ENCODE results near the gene KANSL1L. TPM values are rescaled to one million over a fixed set of nuclear protein-coding genes. Genes with fewer than 3 reads are reported as not detected.

KANSL1L gene
- total RNA-seq, 1 experiment from 2014 or later: 1.7 TPM

DNA sequence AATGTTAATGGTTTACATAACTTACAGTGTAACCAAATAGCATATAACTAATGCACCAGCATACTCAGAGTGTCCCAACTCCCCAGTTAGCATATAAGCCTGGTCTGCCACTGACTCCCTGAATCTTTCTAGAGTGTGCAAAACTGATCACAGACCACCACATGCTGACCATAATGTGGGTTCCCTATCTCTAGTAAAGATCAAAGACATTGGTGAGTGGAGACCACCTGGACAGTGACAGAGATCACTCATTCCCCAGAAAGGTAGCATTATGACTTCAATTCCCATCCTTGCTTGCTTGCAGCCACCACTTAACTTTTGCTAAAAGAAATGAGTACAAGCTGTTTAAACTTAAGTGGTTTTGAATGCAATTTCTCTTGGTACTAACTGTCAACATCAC lies 39.0 kb downstream of the KANSL1L start:
- no peak for DNase-seq
- no peaks in the 10 kb centered on the region for H3K36me3 ChIP-seq
- H3K4me3 ChIP-seq: no peak overlapping the region
- H3K27me3 ChIP-seq: no peaks in the 10 kb centered on the region
- H3K9me3 ChIP-seq: no peaks in the 10 kb centered on the region

DNA sequence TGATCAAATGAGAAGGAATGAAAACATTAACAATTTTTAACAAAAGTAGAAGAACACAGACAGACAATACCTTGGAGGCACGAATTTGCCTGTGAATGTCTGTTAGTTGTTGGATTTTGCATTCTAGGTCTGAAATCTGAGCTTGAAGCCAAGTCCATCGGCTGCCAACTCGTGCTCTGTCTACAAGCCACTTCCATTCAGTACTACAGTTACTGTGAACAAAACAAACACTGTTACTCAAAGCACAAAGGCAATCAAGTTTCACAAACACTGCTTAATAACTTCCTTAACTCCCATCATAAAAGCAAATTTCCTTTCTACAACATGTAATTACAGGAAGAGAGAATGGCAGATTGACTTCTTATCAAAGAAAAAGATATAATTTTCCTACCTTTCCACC lies 42.2 kb downstream of the KANSL1L start:
- DNase-seq: no peak
- Histone ChIP-seq H3K36me3 (no peaks in the 10 kb centered on the region), H3K4me3 (no peak overlapping the region), H3K9me3 (peaks cover 3% of the 10 kb centered on the region; the same call in 1 of the 2 replicates), H3K27me3 (no peaks in the 10 kb centered on the region)

DNA sequence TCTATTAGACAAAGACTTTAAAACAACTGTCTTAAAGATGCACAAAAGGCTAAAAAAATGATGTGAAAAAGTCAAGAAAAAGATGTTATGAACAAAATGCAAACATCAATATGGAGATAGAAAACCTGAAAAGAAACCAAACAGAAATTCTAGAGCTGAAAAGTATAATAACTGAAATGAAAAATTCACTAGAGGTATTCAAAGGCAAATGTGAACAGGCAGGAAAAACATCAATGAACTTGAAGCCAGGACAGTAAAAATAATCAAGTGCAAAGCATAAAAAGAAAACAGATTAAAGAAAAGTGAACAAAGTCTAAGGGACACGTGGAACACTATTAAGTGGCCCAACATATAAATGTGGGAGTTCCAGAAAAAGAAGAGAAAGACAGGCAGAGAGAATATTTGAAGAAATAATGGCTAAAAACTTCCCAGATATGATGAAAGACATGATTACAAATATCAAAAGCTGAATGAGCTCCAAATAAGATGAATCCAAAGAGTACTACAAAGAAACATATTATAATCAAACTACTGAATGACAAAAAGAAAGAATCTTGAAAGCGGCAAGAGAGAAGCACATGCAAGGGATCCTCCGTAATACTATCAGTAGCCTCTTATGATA lies 57.5 kb downstream of the KANSL1L start:
- DNase-seq: no peak
- Histone ChIP-seq H3K4me3 (no peak overlapping the region), H3K27me3 (no peaks in the 10 kb centered on the region), H3K36me3 (no peaks in the 10 kb centered on the region), H3K9me3 (peaks cover 2% of the 10 kb centered on the region)

DNA sequence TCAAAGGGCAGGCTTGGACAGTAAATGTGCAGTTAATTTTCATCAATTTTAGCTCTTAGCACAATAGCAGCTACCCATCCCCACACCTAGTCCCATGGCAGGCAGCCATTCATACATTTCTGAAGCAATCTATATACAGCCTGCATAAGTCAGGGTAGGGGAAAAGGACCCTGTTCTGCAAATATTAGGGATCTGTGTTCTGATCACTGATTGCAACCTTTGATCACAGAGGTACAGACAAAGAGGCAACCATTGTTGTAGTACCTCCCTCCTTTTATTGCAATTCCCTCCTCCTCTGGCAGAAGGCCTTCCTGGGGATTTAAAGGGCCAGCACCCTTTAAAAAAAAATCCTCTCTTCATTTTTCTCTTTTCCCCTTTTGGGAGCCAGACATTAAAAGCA lies 58.3 kb downstream of the KANSL1L start:
- no peaks in the 10 kb centered on the region for H3K36me3 ChIP-seq
- no peak for DNase-seq
- H3K27me3 ChIP-seq: no peaks in the 10 kb centered on the region

DNA sequence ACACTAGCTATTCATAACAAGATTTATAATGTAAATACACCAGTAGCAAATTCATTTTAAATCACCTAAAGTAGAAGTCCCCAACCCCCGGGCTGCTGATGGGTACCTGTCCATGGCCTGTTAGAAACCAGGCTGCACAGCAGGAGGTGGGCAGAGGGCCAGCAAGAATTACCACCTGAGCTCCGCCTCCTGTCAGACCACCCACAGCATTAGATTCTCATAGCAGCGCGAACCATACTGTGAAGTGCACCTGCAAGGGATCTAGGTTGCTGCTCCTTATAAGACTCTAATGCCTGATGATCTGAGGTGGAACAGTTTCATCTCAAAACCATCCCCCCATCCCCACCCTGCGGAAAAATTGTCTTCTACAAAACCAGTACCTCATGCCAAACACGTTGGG lies 71.3 kb downstream of the KANSL1L start:
- Histone ChIP-seq H3K27me3 (no peaks in the 10 kb centered on the region), H3K36me3 (no peaks in the 10 kb centered on the region), H3K4me3 (no peak overlapping the region), H3K9me3 (no peaks in the 10 kb centered on the region)
- DNase-seq: no peak

More for the DNA sequence above, 58.3 kb downstream of the KANSL1L start:
- Histone ChIP-seq H3K4me3 (no peak overlapping the region), H3K9me3 (peaks cover 2% of the 10 kb centered on the region)

DNA sequence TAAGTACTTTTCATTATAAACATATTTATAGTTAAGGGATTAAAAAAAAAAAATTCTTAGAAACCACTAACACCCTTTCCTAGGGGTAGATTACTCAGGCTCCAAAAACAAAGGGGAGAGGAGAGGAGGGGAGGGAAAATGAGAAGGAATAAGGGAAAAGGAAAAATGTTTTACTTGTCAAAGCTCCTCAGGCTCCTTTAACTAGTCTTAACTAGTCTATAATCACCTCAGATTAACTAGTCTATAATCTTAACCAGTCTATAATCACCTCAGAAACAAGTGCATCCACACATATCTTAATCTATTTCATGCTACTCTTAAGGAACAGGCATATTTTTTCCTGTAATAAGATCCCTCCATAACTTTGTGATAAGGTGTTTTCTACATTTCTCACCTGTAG lies 76.4 kb downstream of the KANSL1L start:
- no peaks in the 10 kb centered on the region for H3K36me3 ChIP-seq
- H3K4me3 ChIP-seq: no peak overlapping the region
- no peak for DNase-seq

DNA sequence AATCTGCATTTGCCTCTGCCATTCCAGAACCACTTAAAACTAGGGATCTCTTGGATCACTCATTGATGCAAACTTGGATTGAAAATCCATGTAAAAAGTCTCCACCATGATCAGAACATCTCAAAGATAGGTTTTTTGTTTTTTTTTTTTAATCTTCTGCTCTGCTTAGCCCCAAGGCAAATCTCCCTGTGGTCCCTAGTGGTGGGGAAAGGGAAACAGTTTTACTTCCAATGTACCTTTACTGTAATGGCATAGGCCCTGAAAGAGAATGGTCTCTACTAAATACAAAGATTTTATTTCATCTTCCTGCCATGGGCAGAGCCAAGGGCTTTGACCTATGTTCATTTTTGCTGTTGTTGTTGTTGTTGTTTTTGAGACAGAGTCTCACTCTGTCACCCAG lies 78.4 kb downstream of the KANSL1L start:
- H3K36me3 ChIP-seq: no peaks in the 10 kb centered on the region
- no peaks in the 10 kb centered on the region for H3K27me3 ChIP-seq
- no peak for DNase-seq
- H3K9me3 ChIP-seq: no peaks in the 10 kb centered on the region
- H3K4me3 ChIP-seq: no peak overlapping the region

More for the DNA sequence above, 76.4 kb downstream of the KANSL1L start:
- Histone ChIP-seq H3K9me3 (no peaks in the 10 kb centered on the region), H3K27me3 (no peaks in the 10 kb centered on the region)

DNA sequence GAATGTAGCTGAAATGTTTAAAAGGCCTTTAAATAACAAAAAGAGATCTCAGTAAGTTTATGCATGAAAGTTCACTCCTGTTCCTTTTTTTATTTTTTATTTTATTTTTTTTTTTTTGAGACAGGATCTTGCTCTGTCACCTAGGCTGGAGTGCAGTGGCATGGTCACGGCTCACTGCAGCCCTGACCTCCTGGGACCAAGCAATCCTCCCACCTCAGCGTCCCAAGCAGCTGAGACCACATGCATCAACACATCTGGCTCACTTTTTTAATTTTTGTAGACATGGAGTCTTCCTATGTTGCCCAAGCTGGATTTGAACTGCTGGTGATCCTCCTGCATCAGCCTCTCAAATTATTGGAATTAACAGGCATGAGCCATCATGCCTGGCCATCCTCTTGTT lies 84.3 kb downstream of the KANSL1L start:
- Histone ChIP-seq H3K27me3 (no peaks in the 10 kb centered on the region), H3K36me3 (no peaks in the 10 kb centered on the region), H3K4me3 (no peak overlapping the region), H3K9me3 (no peaks in the 10 kb centered on the region)
- DNase-seq: no peak

DNA sequence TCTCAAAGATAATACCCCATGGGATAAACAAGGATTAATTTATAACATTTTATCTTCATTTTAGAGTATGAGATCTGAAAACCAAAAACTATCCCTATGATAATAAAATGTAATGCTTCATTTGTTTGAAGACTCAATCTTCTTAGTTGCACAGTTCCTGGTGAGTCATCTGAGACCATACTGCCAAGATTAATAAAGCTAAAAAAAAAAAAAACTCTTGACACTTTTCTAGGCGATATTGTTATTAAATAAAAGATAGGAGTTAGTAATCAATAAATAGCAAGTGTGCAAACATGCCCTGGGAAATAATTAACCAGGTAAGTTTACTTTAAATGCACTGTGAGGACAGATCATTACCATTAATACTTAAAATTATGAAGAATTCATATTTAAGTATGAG lies 84.9 kb downstream of the KANSL1L start:
- Histone ChIP-seq H3K27me3 (no peaks in the 10 kb centered on the region), H3K9me3 (no peaks in the 10 kb centered on the region), H3K36me3 (no peaks in the 10 kb centered on the region), H3K4me3 (no peak overlapping the region)
- no peak for DNase-seq

DNA sequence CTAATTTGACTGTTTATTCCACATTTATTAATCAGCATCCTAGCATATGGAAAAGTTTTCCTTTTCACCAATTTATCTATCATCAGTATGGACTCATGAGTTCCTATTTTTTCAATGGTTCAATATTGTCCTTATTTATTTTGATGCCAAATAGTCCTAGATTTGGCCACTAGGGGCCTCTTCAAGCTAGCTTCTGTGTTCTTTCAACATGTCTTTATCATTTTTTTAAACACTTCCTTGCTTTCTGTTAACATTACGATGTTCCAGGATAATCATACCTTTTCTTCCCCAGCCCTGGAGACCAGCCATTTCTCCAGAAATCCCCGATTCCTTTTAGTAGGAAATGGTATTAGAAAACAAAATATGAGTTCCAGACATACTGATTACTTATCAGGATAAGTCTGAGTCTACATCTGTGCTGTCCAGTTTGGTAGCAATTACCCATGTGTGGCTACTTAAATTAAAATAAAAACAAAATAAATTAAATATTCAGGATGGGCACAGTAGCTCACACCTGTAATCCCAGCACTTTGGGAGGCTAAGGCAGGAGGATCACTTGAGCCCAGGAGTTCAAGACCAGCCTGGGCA lies 98.2 kb downstream of the KANSL1L start:
- DNase-seq: no peak
- H3K27me3 ChIP-seq: no peaks in the 10 kb centered on the region
- H3K9me3 ChIP-seq: no peaks in the 10 kb centered on the region
- no peaks in the 10 kb centered on the region for H3K36me3 ChIP-seq
- no peak overlapping the region for H3K4me3 ChIP-seq

DNA sequence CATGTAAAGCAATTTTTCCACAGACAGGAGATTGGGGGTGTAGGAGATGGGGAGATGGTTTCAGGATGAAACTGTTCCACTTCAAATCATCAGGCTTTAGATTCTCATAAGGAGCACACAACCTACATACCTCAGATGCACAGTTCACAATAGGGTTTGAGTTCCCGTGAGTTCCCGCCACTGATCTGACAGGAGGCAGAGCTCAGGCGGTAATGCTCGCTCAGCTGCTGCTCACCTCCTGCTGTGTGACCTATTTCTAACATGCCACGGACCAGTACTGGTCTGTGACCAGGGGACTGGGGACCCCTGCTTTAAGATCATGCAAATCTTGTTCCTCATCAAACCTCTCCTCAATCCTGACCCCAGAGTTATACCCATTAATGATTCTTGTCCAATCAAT lies 98.7 kb downstream of the KANSL1L start:
- H3K9me3 ChIP-seq: no peaks in the 10 kb centered on the region
- H3K36me3 ChIP-seq: no peaks in the 10 kb centered on the region
- no peaks in the 10 kb centered on the region for H3K27me3 ChIP-seq
- no peak overlapping the region for H3K4me3 ChIP-seq
- DNase-seq: no peak

DNA sequence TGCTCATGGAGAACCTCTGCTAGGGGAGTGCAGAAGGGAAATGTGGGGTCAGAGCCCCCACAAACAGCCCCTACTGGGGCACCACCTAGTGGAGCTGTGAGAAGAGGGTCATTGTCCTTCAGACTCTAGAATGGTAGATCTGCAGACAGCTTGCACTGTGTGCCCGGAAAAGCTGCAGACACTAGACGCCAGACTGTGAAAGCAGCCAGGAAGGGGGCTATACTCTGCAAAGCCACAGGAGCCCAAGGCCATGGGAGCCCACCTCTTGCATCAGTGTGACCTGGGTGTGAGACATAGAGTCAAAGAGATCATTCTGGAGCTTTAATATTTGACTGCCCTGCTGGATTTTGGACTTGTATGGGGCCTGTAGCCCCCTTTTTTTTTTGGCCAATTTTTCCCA lies 107.9 kb downstream of the KANSL1L start:
- no peaks in the 10 kb centered on the region for H3K36me3 ChIP-seq
- H3K4me3 ChIP-seq: no peak overlapping the region
- DNase-seq: no peak
- no peaks in the 10 kb centered on the region for H3K27me3 ChIP-seq
- no peaks in the 10 kb centered on the region for H3K9me3 ChIP-seq

DNA sequence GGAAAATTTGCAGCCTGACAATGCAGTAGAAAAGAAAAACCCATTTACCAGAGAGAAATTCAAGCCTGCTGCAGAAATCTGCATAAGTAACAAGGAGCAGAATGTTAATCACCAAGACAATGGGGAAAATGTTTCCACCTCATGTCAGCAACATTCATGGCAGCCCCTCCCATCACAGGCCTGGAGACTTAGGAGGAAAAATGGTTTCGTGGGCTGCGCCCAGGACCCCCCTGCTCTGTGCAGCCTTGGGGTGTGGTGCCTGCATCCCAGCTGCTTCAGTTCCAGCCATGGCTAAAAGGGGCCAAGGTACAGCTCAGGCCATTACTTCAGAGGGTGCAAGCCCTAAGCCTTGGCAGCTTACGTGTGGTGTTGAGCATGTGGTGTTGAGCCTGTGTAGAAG lies 115.4 kb downstream of the KANSL1L start:
- no peaks in the 10 kb centered on the region for H3K9me3 ChIP-seq

DNA sequence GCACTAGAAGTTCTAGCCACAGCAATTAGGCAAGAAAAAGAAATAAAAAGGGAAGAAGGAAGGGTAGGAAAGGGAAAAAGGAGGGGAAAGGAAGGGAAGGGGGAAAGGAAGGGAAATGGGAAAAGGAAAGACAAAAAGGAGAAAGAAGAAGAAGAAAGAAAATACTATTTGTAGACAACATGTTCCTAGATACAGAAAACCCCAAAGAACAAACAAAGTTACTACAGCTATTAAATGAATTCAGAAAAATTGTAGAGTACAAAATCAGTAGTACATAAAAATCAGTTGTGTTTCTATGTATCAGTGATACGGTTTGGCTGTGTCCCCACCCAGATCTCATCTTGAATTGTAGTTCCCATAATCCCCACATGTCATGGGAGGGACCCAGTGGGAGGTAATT lies 116.5 kb downstream of the KANSL1L start:
- Histone ChIP-seq H3K36me3 (no peaks in the 10 kb centered on the region), H3K4me3 (no peak overlapping the region), H3K9me3 (no peaks in the 10 kb centered on the region), H3K27me3 (no peaks in the 10 kb centered on the region)
- DNase-seq: no peak

More for the DNA sequence above, 115.4 kb downstream of the KANSL1L start:
- no peaks in the 10 kb centered on the region for H3K27me3 ChIP-seq
- no peak overlapping the region for H3K4me3 ChIP-seq
- DNase-seq: no peak
- no peaks in the 10 kb centered on the region for H3K36me3 ChIP-seq

DNA sequence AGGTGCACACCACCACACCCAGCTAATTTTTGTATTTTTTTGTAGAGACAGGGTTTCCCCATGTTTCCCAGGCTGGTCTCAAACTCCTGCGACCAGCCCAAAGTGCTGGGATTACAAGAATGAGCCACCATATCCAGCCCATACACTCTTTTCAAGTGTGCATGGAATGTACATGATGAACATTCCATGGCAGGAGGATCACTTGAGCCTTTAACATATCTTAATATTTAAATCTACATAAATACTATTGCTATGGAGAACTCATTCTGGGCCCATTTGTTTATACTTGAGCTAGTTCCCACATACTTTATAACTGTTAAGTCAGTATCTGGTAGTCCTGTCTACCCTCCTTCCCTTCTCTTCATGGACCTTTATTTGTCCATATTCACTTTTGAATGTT lies 120.3 kb downstream of the KANSL1L start:
- no peak for DNase-seq
- Histone ChIP-seq H3K27me3 (no peaks in the 10 kb centered on the region), H3K9me3 (no peaks in the 10 kb centered on the region), H3K36me3 (no peaks in the 10 kb centered on the region), H3K4me3 (no peak overlapping the region)

DNA sequence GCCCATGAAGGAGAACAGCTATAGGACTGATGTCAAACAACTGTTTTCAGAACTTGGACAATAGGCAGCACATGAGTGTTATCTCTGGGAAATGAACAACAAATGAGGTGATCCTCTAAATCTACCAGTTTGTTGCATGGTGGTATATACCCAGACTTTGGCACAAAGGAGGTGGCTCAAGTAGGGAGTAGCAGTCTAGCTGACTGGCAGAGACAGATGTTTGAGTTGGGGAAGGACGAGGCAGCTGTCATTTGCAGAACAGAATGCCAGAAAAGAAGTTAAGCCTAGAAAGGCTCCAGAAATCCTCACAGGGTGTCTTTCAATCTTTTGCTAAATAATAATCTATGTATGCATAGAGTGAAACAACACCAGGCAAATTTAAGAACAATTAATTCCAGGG lies 121.4 kb downstream of the KANSL1L start:
- H3K36me3 ChIP-seq: no peaks in the 10 kb centered on the region
- no peak overlapping the region for H3K4me3 ChIP-seq
- H3K9me3 ChIP-seq: no peaks in the 10 kb centered on the region
- no peaks in the 10 kb centered on the region for H3K27me3 ChIP-seq
- DNase-seq: no peak

DNA sequence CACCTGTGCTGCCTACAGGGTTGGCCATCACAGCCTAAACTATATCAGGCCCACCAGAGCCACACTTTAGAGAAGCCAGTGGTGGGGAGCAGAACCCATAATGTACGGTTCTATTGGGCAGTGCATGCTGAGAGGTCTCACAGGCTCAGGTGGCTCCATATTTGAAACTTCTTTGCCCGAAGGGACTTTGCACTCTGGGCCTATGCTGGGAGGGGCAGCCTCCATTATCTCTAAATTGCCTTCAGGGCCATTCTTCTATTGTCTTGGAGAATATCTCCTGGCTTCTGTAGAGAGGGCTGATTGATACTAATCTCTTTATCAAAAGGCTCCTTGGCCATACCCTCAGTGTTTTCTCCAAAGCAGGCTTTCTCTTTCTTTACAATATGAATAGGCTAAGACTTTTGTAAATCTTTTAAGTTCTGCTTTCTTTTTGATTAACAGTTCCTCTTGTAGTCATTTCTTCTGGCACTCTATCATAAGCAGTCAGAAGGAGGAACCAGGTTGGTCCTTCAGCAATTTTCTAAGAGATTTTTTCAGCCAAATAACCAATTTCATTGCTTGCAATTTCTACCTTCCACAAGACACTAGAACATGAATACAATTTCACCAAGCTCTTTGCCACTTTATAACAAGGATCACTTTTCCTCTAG lies 124.2 kb downstream of the KANSL1L start:
- H3K27me3 ChIP-seq: no peaks in the 10 kb centered on the region

DNA sequence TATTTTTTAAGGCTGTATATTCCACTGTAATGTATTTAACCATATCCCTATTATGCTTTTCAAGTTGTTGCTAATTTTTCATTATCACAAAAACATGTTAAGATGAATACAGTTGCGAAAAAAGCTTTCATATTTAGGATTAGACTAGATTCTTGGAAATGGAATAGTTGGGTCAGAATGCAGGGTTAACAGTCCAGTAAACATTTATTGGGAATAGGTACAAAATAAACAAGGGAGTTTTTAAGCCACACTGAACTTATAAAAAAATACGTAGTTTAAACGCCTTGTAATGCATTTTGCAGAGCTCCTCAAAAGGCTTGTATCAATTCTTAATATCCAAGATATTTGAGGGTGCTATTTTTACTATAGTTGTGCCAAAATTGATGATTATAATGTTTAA lies 133.1 kb downstream of the KANSL1L start:
- Histone ChIP-seq H3K4me3 (no peak overlapping the region), H3K9me3 (no peaks in the 10 kb centered on the region), H3K27me3 (no peaks in the 10 kb centered on the region), H3K36me3 (no peaks in the 10 kb centered on the region)
- DNase-seq: no peak

More for the DNA sequence above, 124.2 kb downstream of the KANSL1L start:
- Histone ChIP-seq H3K36me3 (no peaks in the 10 kb centered on the region), H3K9me3 (no peaks in the 10 kb centered on the region), H3K4me3 (no peak overlapping the region)
- DNase-seq: no peak
